Measurements from ENCODE around the gene CHRNE.
"Not testable (repeated sequence)": the region's sequence is repeated elsewhere in the genome, so short reads cannot be mapped to it uniquely, and the experiment has no call there.

The CHRNE gene

DNA sequence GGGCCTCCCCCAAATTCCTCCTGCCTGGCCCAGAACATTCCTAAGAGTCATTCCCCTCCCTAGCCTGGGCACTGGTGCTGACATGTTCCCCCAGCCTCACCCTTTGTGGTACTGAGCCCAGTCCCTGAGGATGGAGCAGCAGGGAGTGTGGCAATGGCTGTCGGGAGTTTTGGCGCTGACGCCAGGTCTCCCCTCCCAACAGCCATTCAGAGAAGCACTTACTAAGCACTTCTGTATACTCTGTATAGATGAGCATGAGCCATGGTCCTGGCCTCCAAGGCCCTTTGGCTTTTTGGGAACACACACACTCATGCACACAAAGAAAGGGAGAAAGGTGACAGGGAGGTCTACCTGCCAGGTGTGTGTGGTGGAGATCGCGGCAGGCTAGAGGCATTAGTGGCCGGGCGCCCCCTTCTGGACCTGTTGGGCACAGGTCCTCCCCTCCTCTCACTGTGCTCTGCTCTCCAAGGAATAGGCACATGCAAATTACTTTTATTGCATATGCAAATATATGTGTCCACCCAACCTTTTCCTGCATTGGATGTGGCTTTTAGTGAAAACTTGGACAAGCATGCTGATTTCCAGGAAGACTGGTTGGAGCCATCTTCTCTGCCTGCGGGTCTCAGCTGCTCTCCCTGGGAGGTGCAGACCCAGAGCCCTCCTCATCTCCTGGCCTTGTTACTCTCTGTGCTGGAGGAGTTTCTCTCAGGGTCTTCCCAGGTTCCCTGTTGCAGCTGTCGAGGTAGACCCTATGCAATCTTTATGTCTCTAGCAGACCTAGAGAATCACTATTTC is 20.9 kb downstream of the CHRNE start:
- DNase-seq: no peak

DNA sequence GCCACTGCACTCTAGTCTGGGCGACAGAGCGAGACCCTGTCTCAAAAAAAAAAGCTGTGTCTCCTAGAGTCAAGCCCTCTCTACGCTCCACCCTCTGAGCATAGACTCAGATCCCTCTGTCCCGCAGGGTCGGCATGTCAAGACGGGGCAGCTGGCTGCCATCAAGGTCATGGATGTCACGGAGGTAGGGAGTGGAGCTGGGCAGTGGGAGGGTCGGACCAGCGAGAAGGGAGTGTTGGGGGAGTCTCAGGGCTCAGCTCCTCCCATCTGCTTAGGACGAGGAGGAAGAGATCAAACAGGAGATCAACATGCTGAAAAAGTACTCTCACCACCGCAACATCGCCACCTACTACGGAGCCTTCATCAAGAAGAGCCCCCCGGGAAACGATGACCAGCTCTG is 22.0 kb downstream of the CHRNE start:
- DNase-seq: no peak

DNA sequence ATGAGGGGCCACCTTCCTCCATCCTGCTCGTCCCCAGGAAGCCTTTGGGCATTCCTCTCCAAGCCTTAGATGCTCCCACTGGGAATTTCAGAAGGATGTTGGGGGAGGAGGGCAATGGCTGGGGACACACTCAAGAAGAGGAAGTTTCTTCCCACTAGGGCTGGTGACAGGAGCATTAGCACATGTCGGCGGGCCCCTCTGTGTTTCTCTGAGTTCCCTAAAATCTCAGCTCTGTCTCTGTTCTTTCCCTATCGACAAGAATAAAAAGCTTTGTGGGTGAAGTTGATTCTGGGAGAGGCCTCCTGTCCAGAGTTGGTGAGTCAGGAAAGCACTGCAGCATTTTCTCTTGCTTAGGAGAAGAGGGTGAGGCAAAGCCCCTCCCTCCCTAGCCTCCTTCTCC is 23.3 kb downstream of the CHRNE start:
- no peak for DNase-seq

DNA sequence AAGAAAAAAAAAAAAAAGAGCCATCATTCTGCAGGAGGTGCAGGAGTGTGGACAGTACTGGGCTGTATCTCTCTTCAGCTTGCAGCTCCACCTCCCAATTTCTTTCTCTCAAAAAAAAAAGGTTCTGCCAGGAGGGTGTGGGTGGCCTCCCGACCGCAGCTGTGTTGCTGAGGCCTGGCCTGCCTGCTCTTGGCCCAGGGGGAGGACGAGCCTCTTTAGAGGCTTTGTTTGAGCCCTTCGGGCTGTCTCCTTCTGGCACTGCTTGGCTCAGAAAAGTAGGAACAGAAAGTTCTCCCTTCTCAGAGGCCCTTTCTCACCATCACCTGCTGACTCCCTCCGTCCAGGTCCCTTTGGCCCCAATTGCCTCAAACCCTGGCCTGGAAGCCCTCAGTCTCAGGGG is 25.8 kb downstream of the CHRNE start:
- DNase-seq: no peak

DNA sequence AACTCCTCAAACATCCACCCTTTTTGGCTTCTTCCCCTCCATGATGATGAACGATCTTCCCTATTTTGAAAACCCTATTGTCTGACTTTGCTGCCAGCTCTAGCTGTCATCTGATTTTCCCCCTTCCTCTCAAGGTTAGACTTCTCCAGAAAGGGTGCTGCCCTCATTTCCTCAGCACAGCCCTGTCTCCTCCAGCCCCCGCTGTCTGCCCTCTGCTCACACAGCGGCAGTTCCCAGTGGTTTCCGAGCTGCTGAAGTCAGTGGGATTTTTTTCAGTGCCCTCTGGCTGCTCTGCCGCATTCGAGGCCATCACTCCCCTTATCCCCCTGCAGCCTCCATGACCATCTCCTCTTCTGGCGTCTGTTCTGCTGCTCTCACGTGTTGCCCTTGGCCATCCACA is 30.1 kb downstream of the CHRNE start:
- DNase-seq: no peak

DNA sequence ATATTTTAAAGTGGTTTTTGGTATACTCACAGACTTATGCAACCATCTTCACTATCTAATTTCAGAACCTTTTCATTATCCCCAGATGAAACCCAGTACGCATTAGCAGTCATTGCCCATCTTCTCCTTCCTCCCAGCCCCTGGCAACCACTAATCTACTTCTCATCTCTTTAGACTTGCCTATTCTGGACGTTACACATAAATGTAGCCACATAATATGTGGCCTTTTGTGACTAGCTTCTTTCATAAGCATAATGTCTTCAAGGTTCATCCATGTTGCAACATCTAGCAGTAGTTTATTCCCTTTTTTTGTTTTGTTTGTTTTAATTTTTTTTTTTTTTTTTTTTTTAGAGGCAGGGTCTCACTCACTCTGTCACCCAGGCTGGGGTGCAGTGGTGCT is 32.0 kb downstream of the CHRNE start:
- DNase-seq: no peak

DNA sequence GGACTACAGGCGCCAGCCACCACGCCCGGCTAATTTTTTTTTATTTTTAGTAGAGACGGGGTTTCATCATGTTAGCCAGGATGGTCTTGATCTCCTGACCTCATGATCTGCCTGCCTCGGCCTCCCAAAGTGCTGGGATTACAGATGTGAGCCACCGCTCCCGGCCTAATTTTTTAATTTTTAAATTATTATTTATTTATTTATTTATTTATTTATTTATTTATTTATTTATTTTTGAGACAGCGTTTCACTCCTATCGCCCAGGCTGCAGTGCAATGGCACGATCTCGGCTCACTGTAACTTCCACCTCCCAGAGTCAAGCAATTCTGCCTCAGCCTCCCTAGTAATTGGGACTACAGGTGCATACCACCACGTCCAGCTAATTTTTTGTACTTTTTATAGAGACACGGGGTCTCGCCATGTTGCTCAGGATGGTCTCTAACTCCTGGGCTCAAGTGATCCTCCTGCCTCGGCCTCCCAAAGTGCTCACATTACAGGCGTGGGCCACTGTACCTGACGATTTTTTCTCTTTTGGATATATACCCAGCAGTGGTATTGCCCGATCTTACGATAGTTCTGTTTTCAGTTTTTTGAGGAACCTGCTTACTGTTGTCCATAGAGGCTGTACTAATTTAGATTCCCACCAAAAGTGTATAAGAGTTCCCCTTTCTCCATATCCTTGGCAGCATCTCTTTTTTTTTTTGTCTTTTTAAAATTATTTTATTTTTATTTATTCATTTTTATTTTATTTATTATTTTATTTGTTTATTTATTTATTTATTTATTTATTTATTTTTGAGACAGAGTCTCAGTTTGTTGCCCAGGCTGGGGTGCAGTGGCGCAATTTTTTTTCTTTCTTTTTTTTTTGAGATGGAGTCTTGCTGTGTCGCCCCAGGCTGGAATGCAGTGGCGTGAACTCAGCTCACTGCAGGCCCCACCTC is 33.6 kb downstream of the CHRNE start:
- not testable (repeated sequence) for DNase-seq

DNA sequence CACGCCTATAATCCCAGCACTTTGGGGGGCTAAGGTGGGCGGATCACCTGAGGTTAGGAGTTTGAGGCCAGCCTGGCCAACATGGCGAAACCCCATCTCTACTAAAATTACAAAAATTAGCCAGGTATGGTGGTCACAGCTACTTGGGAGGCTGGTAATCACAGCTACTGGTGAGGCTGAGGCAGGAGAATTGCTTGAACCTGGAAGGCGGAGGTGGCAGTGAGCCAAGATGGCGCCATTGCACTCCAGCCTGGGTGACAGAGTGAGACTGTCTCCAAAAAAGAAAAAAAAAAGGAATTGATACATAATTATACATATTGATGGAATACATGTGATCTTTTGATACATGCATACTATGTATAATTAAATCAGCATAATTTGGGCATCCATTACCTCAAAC is 35.4 kb downstream of the CHRNE start:
- not testable (repeated sequence) for DNase-seq

DNA sequence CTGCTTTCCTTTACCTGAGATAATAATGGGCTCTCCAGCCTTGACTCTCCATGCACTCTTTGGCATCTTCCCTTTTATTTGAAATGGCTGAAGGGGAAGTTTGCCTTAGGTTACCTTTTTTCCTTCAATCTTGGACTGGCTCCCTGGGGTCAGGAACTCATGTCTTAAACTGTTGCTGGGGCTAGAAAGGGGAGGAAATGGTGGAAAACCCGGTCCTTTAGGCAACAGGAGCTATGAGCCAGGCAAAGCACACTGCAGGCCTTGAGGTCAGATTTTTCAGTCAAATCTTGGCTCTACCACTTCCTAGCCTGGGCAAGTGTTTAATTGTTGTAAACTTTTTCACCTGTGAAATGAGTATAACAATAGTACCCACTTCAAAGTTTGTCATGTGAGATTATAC is 39.6 kb downstream of the CHRNE start:
- DNase-seq: no peak

DNA sequence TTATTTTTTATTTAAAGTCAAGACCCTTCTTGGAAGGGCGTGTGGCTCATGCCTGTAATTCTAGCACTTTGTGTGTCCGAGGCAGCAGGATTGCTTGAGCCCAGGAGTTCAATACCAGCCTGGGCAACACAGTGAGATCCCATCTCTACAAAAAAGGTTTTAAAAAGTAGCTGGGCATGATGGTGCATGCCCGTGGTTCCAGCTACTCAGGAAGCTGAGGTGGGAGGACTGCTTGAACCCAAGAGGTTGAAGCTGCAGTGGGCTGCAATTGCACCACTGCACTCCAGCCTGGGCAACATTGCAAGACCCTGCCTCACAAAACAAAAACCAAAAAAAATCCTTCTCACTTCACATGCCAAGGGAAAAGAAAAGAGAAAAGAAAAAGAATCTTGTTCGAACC is 40.2 kb downstream of the CHRNE start:
- DNase-seq: no peak

DNA sequence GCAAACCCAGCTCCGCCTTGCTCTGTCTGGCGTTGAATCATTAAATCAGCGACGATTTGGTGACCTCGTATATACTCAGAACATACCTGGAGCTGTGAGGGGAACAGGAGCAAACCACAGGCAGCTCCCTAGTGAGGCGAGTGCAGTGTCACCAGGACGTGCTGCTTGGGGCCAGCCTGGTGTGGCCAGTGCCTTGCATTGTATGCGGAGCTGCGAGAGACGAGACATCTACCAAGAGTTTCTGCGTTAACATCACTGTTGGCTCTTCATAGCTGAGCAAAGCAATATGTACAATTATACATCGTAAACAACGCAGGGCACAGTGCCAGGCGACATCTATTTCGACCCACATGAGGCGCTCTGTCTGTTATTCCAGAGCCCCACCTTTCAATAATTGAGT is 41.8 kb downstream of the CHRNE start:
- no peak for DNase-seq

DNA sequence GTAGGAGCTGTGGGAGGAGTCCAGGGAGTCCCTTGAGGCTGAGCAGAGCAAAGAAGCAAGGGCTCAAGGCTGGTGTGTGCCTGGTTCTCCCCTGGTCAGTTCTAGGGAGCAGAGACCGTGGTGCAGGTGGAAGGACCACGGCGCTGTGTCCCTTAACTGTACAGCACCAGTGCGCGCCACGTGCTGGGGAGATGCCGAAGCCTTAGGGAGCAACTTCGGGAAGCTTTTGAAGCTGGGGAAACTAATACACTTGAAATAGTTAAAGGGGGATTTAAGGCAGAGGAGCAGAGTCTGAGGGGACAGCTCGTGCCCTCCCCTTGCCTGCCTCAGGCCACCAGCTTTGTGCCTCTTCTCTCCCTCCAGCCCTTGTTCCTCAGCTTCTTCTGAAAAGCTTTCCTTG is 42.2 kb downstream of the CHRNE start:
- no peak for DNase-seq

DNA sequence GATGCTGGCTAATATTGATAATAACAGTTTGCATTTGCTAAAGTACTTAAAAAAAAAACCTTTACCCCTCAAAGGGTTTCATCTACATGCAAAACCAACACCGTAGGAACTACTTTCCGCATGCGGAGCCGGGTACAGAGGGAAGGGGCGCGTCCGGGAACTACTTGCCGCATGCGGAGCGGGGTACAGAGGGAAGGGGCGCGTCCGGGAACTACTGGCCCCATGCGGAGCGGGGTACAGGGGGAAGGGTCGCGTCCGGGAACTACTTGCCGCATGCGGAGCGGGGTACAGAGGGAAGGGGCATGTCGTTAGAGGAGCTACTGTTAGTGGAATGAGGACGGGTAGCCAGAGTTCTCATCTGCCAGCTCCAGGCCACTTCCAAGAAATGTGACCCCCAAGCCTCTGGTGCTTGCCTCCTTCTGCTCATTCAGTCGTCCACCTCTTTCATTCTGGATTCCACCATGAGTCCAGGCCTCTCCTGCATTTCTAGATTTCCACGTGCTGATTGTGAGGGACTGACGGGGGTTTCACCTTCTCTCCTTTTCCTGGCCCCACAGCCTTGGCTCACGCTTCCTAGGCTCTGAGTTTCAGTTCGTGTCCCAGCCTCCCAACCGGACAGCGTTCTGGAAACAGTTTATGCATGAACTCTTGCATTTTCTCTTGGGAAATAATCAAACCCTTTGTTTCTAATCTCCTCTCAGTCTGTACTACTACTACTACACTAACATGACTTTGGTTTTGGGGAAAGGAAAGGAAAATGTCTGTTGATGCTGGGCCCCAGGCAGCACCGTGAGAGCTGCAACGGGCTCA is 42.9 kb downstream of the CHRNE start:
- DNase-seq: no peak

DNA sequence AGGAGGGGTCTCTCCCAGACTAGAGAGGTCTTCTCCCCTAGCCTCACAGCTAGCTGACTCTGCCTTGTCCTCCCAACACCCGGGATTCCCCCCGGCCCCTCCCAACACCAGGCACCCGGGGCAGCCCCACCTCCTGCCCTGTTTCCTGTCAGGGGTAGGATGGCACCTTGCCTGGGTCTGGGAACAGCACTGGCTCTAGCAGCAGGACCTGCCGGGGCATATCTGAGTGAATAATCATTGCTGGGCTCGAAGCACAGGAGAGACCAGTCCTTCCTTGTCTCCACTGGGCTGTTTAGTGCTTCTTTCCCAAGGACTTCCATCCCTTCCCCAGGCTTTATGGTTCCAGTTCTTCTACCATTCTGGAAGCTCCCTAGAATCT is 44.0 kb downstream of the CHRNE start:
- DNase-seq: no peak

DNA sequence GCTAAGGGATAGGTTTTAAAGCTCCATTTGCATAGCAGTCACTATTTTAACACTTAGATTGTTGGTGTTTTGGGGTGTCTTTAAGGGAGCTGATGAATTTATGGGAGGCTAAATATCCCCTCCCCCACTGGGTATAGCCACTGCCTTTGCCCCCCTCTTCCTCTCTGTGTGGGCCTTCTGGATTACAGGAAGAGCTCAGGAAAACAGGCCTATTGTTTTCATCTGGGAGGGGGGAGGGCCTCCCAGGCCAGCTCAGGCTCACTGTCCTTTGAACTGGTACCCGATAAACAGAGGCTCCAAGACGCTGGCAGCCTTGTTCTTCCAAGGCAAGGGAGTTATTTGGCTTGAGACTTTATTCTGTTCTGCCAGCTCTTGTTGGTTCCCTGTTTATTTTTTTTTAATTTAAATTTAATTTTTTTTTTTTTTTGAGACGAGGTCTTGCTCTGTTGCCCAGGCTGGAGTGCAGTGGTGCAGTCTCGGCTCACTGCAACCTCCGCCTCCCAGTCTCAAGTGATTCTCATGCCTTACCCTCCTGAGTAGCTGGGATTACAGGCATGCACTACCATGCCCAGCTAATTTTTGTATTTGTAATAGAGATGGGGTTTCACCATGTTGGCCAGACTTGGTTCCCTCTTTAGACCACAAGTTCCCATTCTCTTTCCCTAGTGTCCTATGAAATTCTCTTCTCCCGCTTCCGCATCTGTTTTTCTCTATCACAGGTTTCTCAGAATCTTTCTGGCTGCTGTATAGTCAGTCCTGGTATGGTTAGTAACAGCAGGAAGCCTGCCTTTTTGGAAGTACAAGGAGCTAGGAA is 44.6 kb downstream of the CHRNE start:
- no peak for DNase-seq

DNA sequence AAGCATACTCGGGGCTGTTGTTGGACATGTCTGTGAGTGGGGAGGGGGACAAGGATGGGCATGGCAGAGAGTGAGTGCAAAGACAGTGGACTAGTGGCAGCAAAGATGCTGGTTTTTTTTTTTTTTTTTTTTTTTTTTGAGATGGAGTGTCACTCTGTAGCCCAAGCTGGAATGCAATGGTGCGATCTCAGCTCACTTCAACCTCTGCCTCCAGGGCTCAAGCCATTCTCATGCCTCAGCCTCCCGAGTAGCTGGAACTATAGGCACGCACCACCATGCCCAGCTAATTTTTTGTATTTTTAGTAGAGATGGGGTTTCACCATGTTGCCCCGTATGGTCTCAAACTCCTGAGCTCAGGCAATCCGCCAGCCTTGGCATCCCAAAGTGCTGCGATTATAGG is 45.6 kb downstream of the CHRNE start:
- not testable (repeated sequence) for DNase-seq

DNA sequence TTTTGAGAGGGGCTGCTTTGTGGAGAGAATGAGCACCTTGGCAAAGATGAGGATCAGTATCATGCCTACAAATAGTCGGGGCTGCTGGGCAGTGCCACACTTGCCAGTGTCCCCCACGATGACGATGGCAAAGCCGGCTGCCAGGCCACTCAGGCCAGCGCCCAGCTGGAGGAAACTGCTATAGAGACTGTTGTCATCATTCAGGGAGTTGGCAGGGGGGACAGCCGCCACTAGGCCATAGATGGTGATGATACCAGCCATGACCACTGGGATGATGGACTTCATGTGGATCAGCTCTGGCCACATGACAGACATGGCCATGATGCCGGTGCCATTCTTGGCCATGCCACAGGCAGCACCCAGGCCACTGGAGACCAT is 46.0 kb downstream of the CHRNE start:
- no peak for DNase-seq

DNA sequence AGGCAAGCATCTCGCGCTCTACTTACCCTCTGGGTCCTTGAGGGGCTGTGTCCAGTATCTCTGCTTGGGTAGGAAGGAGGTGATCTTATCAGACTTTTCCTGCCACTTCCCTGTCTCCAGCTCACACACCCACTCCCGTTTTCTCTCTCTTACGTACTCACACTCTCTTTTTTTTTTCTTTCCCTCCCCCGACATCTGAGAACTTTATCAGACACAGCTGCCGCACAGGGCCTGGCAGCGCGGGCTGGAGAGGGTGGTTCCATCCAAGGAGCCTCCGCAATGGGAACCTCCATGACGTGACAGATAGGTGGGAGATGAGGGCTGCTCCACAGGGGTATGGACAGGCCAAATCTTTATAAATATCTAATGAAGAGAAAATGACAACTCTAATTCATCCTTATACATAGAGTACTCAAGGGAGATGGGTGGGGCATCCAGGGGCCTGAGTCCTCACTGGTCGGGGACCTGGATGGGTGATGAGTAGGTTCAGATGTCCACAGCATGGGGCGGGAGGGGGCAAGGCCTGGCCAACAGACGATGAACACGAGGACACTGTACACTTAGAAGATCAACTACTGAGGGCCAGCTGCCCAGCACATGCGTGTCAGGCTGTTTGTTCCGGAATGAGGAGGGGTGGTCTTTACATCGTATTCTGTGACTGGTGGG is 46.5 kb downstream of the CHRNE start:
- no peak for DNase-seq

DNA sequence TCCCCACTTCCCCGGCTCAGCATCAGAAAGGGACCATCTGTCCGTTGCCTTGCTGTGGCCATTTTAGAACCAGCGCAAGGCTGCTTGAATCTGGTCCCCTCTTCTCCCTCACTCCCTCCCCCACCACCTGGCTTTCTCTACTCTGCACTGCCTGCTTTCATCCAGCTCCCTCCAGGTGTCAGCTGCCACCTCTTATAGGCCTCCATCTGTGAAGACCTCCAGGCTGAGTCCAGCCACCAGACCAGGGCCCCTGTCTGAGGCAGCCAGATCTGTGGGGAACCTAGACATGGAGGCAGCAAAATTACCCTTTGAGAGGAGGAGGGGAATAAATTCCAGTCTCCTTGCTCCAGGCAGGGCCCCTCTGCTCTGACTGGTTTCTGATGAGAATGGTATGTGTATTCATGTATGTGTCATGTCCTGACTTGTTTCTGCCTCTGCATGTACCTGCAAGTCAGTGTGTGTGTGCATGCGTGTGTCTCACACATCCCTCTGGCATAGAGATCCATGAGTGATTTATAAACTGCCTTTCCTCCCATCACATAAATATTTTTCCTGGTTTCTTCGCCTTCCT is 48.7 kb downstream of the CHRNE start:
- DNase-seq: no peak

DNA sequence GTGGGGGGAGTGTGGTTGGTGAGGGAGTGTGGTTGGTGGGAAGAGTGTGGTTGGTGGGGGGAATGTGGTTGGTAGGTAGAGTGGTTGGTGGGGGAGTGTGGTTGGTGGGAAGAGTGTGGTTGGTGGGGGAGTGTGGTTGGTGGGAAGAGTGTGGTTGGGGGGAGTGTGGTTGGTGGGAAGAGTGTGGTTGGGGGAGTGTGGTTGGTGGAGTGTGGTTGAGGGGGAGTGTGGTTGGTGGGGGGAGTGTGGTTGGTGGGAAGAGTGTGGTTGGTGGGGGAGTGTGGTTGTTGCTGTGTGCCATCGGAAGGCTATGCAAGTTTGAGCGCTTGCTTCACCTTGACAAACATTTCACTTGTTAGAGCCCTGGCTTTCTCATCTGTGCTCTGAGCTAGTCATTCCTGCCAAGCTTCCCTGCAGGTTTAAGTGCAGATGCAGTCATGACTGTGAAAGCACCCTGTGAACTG is 49.7 kb downstream of the CHRNE start:
- DNase-seq: no peak

DNA sequence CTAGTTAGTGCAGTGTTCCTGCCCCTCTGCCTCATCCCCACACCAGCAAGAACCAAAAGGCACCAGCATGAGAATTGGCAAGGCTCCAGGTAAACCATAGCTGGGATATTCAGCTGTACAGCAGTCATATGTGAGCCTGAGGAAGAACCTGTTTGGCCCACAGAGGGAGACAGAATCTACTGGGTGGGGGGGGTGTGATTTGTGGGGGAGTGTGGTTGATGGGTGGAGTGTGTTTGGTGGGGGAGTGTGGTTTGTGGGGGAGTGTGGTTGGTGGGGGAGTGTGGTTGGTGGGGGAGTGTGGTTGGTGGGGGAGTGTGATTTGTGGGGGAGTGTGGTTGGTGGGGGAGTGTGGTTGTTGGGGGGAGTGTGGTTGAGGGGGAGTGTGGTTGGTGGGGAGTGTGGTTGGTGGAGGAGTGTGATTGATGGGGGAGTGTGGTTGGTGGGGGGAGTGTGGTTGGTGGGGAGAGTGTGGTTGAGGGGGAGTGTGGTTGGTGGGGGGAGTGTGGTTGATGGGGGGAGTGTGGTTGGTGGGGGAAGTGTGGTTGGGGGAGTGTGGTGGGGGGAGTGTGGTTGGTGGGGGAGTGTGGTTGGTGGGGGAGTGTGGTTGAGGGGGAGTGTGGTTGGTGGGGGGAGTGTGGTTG is 50.2 kb downstream of the CHRNE start:
- peak in 1 of 2 experiments; percentile 44 for DNase-seq
